Activated T-cell treated with anti-CD3 and anti-CD28 coated beads for 1 hour (primary cell): ENCODE data around the gene B2M.
"Not testable (repeated sequence)": the region's sequence is repeated elsewhere in the genome, so short reads cannot be mapped to it uniquely, and the experiment has no call there.

Experiments used
- DNase-seq: peaks from one replicate; pipeline ENCODE4 v3.0.0-alpha.2; 2020; ENCODE audit warnings: low read depth

The B2M gene

DNA sequence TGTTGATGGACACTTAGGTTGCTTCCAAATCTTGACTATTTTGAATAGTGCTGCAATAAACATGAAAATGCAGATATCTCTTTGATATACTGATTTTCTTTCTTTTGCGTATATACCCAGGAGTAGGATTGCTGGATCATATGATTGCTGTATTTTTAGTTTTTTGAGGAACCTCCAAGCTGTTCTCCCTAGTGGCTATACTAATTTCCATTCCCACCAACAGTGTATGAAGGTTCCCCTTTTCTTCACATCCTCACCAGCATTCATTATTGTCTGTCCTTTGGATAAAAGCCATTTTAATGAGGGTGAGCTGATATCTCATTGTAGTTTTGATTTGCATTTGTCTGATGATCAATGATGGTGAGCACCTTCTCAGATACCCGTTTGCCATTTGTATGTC lies 12.7 kb upstream of the B2M start:
- DNase-seq, result no peak

DNA sequence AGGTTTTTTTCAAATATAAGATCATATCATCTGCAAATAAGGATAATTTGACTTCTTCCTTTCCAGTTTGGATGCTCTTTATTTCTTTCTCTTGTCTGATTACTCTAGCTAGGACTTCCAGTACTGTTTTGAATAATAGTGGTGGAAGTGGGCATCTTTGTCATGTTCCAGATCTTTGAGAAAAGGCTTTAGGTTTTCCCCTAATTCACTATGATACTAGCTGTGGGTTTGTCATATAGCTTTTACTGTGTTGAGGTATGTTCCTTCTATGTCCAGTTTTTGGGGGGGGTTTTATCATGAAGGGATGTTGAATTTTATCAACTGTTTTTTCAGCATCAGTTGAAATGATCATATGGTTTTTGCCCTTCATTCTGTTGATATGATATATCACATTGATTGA lies 10.6 kb upstream of the B2M start:
- DNase-seq, result not testable (repeated sequence)

DNA sequence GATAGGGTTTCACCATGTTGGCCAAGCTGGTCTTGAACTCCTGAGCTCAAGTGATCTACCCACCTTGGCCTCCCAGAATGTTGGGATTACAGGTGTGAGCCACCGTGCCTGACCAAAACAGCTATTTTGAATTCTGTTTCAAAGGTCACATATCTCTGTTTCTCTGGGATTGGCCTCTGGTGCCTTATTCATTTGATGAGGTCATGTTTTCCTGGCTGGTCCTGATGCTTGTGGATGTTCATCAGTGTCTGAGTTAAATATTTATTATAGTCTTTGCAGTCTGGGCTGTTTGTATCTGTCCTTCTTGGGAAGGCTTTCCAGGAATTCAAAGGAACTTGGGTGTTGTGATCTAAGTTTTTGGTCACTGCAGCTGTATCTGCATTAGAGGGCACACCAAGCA lies 5.3 kb upstream of the B2M start:
- DNase-seq, result no peak

DNA sequence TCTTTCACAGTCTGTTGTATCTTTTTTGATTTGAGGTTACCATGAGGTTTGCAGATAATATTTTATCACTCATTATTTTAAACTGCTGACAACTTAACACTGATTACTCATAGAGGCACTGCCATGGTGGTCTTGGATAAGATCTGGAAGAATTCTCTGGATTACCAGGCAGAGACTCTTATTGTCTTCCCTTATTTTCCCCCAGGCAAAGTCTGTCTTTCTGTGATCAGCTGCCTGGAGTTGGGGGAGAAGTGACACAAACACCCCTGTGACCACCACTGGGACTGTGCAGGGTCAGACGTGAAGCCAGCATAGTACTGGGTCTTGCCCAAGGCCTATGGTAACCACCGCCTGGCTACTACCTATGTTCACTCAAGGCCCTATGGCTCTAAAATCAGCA lies 4.9 kb upstream of the B2M start:
- no peak for DNase-seq

DNA sequence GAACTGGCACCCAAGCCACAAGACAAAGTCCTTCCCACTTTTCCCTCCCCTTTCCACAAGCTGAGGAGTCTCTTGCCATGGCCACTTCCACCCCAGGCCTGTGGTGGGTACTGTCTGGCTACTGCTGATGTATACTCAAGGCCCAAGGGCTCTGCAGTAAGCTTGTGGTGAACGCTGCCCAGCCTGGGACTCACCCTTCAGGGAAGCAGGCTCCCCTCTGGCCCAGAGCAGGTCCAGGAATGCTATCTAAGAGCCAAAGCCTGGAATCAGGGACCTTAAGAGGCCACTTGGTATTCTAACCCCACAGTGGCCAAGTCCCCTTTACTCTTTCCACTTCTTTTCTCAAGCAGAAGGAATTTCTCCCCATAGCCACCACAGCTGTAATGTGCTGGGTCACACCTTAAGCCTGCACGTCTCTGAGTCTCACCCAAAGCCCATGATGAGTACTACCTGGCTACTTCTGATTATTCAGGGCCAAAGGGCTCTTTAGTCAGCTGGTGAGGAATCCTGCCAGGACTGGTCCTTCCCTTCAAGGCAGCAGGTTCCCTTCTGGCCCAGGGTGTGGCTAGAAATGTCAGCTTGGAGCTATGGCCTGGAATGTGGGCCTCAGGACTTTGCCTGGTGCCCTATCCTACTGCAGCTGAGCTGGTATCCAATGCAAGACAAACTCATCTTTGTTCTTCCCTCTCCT lies 4.2 kb upstream of the B2M start:
- no peak for DNase-seq

DNA sequence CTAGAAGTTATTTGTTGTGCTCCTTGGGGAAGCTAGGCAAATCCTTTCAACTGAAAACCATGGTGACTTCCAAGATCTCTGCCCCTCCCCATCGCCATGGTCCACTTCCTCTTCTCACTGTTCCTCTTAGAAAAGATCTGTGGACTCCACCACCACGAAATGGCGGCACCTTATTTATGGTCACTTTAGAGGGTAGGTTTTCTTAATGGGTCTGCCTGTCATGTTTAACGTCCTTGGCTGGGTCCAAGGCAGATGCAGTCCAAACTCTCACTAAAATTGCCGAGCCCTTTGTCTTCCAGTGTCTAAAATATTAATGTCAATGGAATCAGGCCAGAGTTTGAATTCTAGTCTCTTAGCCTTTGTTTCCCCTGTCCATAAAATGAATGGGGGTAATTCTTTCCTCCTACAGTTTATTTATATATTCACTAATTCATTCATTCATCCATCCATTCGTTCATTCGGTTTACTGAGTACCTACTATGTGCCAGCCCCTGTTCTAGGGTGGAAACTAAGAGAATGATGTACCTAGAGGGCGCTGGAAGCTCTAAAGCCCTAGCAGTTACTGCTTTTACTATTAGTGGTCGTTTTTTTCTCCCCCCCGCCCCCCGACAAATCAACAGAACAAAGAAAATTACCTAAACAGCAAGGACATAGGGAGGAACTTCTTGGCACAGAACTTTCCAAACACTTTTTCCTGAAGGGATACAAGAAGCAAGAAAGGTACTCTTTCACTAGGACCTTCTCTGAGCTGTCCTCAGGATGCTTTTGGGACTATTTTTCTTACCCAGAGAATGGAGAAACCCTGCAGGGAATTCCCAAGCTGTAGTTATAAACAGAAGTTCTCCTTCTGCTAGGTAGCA lies 851 bp upstream of the B2M start:
- no peak for DNase-seq

DNA sequence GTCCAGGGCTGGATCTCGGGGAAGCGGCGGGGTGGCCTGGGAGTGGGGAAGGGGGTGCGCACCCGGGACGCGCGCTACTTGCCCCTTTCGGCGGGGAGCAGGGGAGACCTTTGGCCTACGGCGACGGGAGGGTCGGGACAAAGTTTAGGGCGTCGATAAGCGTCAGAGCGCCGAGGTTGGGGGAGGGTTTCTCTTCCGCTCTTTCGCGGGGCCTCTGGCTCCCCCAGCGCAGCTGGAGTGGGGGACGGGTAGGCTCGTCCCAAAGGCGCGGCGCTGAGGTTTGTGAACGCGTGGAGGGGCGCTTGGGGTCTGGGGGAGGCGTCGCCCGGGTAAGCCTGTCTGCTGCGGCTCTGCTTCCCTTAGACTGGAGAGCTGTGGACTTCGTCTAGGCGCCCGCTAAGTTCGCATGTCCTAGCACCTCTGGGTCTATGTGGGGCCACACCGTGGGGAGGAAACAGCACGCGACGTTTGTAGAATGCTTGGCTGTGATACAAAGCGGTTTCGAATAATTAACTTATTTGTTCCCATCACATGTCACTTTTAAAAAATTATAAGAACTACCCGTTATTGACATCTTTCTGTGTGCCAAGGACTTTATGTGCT lies 527 bp downstream of the B2M start:
- peak; percentile 50 for DNase-seq

DNA sequence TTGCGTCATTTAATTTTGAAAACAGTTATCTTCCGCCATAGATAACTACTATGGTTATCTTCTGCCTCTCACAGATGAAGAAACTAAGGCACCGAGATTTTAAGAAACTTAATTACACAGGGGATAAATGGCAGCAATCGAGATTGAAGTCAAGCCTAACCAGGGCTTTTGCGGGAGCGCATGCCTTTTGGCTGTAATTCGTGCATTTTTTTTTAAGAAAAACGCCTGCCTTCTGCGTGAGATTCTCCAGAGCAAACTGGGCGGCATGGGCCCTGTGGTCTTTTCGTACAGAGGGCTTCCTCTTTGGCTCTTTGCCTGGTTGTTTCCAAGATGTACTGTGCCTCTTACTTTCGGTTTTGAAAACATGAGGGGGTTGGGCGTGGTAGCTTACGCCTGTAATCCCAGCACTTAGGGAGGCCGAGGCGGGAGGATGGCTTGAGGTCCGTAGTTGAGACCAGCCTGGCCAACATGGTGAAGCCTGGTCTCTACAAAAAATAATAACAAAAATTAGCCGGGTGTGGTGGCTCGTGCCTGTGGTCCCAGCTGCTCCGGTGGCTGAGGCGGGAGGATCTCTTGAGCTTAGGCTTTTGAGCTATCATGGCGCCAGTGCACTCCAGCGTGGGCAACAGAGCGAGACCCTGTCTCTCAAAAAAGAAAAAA lies 1.2 kb downstream of the B2M start:
- DNase-seq, result peak; percentile 41

DNA sequence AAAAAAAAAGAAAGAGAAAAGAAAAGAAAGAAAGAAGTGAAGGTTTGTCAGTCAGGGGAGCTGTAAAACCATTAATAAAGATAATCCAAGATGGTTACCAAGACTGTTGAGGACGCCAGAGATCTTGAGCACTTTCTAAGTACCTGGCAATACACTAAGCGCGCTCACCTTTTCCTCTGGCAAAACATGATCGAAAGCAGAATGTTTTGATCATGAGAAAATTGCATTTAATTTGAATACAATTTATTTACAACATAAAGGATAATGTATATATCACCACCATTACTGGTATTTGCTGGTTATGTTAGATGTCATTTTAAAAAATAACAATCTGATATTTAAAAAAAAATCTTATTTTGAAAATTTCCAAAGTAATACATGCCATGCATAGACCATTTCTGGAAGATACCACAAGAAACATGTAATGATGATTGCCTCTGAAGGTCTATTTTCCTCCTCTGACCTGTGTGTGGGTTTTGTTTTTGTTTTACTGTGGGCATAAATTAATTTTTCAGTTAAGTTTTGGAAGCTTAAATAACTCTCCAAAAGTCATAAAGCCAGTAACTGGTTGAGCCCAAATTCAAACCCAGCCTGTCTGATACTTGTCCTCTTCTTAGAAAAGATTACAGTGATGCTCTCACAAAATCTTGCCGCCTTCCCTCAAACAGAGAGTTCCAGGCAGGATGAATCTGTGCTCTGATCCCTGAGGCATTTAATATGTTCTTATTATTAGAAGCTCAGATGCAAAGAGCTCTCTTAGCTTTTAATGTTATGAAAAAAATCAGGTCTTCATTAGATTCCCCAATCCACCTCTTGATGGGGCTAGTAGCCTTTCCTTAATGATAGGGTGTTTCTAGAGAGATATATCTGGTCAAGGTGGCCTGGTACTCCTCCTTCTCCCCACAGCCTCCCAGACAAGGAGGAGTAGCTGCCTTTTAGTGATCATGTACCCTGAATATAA lies 2.0 kb downstream of the B2M start:
- no peak for DNase-seq

DNA sequence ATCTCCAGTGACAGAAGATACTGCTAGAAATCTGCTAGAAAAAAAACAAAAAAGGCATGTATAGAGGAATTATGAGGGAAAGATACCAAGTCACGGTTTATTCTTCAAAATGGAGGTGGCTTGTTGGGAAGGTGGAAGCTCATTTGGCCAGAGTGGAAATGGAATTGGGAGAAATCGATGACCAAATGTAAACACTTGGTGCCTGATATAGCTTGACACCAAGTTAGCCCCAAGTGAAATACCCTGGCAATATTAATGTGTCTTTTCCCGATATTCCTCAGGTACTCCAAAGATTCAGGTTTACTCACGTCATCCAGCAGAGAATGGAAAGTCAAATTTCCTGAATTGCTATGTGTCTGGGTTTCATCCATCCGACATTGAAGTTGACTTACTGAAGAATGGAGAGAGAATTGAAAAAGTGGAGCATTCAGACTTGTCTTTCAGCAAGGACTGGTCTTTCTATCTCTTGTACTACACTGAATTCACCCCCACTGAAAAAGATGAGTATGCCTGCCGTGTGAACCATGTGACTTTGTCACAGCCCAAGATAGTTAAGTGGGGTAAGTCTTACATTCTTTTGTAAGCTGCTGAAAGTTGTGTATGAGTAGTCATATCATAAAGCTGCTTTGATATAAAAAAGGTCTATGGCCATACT lies 4.0 kb downstream of the B2M start:
- no peak for DNase-seq

DNA sequence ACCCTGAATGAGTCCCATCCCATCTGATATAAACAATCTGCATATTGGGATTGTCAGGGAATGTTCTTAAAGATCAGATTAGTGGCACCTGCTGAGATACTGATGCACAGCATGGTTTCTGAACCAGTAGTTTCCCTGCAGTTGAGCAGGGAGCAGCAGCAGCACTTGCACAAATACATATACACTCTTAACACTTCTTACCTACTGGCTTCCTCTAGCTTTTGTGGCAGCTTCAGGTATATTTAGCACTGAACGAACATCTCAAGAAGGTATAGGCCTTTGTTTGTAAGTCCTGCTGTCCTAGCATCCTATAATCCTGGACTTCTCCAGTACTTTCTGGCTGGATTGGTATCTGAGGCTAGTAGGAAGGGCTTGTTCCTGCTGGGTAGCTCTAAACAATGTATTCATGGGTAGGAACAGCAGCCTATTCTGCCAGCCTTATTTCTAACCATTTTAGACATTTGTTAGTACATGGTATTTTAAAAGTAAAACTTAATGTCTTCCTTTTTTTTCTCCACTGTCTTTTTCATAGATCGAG lies 4.5 kb downstream of the B2M start:
- no peak for DNase-seq

DNA sequence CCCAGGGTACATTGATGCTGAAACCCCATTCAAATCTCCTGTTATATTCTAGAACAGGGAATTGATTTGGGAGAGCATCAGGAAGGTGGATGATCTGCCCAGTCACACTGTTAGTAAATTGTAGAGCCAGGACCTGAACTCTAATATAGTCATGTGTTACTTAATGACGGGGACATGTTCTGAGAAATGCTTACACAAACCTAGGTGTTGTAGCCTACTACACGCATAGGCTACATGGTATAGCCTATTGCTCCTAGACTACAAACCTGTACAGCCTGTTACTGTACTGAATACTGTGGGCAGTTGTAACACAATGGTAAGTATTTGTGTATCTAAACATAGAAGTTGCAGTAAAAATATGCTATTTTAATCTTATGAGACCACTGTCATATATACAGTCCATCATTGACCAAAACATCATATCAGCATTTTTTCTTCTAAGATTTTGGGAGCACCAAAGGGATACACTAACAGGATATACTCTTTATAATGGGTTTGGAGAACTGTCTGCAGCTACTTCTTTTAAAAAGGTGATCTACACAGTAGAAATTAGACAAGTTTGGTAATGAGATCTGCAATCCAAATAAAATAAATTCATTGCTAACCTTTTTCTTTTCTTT lies 5.8 kb downstream of the B2M start:
- DNase-seq, result no peak

DNA sequence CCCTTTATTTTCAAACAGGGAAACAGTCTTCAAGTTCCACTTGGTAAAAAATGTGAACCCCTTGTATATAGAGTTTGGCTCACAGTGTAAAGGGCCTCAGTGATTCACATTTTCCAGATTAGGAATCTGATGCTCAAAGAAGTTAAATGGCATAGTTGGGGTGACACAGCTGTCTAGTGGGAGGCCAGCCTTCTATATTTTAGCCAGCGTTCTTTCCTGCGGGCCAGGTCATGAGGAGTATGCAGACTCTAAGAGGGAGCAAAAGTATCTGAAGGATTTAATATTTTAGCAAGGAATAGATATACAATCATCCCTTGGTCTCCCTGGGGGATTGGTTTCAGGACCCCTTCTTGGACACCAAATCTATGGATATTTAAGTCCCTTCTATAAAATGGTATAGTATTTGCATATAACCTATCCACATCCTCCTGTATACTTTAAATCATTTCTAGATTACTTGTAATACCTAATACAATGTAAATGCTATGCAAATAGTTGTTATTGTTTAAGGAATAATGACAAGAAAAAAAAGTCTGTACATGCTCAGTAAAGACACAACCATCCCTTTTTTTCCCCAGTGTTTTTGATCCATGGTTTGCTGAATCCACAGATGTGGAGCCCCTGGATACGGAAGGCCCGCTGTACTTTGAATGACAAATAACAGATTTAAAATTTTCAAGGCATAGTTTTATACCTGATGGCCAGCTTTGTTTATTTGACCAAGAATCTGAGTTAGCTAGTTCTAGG lies 7.0 kb downstream of the B2M start:
- DNase-seq, result no peak

DNA sequence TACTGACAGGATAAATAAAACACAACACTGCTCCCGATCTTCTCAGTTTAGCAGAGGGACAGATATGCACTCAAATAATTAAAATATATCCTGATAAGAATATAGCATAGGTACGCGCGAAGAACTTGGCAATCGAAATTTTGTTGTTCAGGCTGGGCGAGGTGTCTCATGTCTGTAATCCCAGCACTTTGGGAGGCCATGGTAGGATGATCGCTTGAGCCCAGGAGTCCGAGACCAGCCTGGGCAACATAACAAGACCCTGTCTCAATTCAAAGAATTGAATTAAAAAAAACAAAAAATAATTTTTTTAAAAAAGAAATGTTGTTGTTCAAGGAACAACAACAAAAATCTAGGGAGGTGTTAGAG lies 7.6 kb downstream of the B2M start:
- no peak for DNase-seq

DNA sequence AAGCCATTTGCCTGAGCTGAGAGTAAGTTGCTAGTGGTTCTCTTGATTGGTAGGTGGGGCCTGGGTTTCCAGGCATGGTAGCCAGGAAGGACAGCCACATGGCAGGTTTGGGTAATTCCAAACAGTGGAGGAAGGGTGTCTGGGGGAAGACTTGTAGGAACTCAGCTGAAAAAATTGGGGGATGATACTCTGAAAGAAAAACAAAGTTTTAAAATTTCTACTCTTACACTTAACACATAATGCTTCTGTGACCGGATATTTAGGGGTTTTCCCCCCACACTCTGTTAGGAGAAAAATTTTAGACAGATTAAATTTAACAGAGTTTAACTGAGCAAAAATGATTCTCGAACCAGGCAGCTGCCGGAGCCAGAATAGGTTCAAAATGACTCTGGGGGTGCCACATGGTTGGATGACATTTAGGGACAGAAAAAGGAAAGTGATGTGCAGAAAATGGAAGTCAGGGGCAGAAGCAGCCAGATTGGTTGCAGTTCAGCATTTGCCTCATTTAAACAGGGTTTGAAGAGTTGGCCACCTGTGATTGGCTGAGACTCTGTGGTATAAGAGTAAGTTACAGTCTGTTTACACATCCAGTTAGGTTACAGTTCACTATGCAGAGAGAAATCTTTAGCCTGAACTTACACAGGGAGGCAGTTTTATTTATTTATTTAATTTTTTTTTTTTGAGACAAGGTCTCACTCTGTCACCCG lies 8.1 kb downstream of the B2M start:
- no peak for DNase-seq

DNA sequence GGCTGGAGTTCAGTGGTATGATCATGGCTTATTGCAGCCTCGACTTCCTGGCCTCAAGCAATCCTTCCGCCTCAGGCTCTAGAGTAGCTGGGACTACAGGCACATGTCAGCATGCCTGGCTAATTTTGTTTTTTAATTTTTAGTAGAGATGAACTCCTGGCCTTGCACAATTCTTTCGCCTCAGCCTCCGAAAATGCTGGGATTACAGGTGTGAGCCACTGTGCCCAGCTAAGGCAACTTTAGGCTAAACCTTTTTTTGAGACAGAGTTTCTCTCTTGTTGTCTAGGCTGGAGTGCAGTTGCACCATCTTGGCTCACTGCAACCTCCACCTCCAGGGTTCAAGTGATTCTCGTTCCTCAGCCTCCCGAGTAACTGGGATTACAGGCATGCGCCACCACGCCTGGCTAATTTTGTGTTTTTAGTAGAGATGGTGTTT lies 8.7 kb downstream of the B2M start:
- not testable (repeated sequence) for DNase-seq

DNA sequence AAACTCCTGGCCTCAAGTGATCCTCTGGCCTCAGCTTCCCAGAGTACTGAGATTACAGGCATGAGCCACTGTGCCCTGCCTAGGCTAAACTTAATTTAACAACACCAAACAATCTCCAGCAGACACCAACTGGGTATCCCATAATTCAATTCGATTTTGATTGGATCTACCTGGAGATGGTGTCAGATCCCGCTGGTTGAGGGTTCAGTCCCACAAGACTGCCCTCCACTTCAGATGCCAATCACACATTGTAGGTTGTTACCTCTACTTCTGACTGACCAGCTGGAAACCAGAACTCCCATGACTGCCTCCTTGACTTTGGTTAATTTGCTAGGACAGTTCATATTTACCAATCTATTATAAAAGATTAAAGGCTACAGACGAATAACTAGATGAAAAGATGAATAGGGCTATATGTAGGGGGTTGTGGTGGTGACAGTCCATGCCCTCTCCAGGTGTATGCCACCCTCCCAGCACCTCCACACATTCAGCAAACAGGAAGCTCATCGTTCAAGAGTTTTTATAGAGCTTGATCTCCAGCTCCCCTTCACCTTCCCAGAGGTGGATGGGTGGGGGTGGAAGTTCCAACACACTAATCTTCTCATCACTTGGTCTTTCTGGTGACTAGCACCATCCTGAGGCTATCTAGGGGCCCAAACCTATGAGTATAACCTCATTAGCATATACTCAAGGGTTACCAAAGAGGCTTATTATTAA lies 9.3 kb downstream of the B2M start:
- DNase-seq, result no peak

DNA sequence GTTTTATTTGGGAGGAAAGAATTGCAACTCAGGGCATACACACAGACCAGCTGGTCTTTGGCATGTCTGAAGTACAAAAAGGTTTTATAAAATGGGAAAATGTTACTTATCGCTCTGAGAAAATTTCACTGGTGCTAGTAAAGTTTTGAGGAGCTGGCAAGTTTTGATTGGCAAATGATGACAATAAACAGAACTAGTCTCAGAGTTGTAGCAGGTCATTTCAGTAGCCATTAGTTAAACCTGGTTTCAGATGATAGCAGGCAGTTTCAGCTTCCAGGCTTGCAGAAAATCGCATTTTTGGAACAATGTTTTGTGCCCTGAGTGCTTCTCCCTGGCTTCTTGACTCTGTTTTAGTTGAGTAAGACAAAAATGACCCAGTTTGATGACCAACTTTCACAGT lies 10.7 kb downstream of the B2M start:
- no peak for DNase-seq
